Stimulated activated CD8-positive, alpha-beta memory T cell treated with anti-CD3 and anti-CD28 coated beads, Interleukin-4, amount 100 ng/mL, for 4 hours (primary cell): ENCODE measurements around the gene MRPL19.

Experiments used
- DNase-seq, 2 donors: peaks; one replicate each; pipeline ENCODE4 v3.0.0-alpha.2; 2020; ENCODE audit warnings: low read depth in 2 of 2, low spot score in 1 of 2

The MRPL19 gene

DNA sequence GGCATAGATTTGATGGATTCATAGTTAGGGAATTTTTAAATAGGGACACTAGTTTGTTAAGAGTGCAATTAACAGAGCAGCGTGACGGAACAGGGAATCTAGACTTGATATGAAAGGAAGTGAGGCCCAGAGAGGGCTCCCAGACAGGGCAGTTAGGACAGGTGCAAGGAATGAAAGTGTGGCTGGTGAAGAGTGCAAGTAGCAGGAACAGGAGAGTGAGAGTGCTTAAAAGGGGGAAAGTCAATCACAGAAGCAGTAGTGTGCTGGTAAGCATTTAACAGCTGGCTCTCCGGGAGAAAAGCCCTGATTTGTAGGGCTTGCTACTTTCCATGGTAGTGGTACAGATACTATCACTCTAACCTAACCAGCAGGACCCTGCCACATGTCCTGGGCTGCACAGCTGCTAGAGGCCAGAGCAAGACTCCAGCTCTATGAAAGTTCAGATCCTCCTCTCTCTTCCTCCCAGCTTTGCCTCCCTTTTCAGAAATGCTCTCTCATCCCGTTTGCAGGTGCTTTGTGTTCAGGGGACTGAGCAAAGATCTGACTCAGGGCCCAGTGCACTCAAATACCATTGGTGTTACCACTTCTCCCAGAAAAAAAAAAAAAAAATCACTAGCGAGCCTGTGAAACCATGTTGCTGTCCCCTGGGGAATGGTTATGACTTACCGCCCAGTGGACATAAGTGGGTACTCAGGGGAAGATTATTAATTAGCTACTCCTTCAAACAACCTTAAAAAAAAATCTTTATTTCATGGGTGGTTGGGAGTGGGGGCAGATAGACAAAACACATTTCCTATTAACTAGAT, 82.2 kb downstream of the MRPL19 start:
- no peak for DNase-seq

- DNase-seq, result no peak
Measured at GRCh38 chr2:75729861-75730260, 83.3 kb downstream of the MRPL19 start.

DNA sequence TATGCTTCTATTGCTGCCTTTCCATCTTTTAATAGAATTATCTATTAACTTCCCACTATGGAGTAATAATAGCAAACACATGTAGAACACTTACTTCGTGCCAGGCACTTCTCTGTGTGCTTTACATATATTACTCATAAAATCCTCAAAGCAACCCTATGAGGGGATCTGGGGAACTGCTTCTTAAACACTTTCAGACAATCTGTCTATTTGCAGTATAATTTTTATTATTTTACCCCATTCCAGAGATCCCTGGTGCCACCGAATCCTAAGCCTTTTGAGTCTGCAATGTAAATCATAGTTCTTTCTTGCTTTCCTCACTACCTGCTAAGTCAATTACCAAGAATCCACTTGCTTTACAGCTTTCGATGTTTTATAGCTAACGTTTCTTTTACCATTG, 89.7 kb downstream of the MRPL19 start:
- no peak for DNase-seq

- no peak for DNase-seq
Measured at GRCh38 chr2:75737961-75738360, 91.4 kb downstream of the MRPL19 start.
